ENCODE results near the gene TEAD1. TPM values are rescaled to one million over a fixed set of nuclear protein-coding genes. Genes with fewer than 3 reads are reported as not detected.
A peak's percentile ranks its signal among the peaks of the same experiment; 100 is the strongest.

TEAD1 gene
- total and polyA plus RNA-seq, 2 donors (not counting 3 experiments of a cell fraction or from before 2014, with no cell fraction given), result 15.3 to 49.0 TPM

DNA sequence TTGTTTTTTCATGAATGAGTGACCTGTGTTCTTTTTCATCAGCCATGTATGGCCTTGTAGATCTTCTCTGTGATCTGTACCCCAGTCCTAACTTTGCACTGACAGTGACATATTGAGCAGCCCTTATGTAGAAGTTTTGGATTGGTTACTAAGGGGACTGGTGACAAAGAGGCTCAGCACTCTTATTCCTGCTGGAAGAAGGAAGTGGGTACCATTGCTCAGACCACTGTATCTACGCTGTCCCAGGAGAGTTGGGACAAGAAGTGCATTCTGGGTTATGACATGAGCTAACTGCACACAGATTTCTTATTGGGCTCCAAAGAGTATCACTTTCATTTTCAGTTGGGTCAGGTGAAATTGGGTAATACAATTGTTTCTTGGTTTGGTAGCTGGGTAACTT lies 227.1 kb downstream of the TEAD1 start:
- no peaks in the 10 kb centered on the region for H3K79me2 ChIP-seq (ENCODE audit: control insufficient read depth, insufficient read depth, low read length)
- peaks cover 16% of the 10 kb centered on the region for H3K4me1 ChIP-seq (ENCODE audit: control insufficient read depth, extremely low read depth, insufficient read depth, low read length)
- intact Hi-C loops (cut with micrococcal nuclease) (no loop called here), dilution Hi-C loops (cut with MboI; ENCODE audit: extremely low pct_ligation_motif_present, low sequenced_read_pairs) (no loop called here)
- FAIRE-seq, result no peak
- DNase-seq (ENCODE audit: low read depth, low spot score), result no peak
- no peak overlapping the region for H2AFZ ChIP-seq (ENCODE audit: low read depth, low read length)
- no peaks in the 10 kb centered on the region for H4K20me1 ChIP-seq (replicated peaks; ENCODE audit: control insufficient read depth, extremely low read depth, insufficient read depth, low read length)
- H3K27me3 ChIP-seq (ENCODE audit: control insufficient read depth in 2 of 2, insufficient read depth in 2 of 2, low read length in 2 of 2), result no peaks in the 10 kb centered on the region
- peaks cover 2 to 6% of the 10 kb centered on the region in 2 experiments for H3K36me3 ChIP-seq (ENCODE audit: control insufficient read depth in 2 of 2, extremely low read depth in 1 of 2, insufficient read depth in 2 of 2, low read length in 2 of 2)
- no peak overlapping the region for H3K4me3 ChIP-seq (replicated peaks in 1 of 3; ENCODE audit: insufficient read depth in 1 of 3, low read depth in 1 of 3, low read length in 3 of 3)
- no peaks in the 10 kb centered on the region for H3K9me1 ChIP-seq (replicated peaks; ENCODE audit: control insufficient read depth, extremely low read depth, insufficient read depth, low read length)
- no peaks in the 10 kb centered on the region for H3K9me3 ChIP-seq (replicated peaks; ENCODE audit: control insufficient read depth, insufficient read depth, low read length)
- H3K9ac ChIP-seq (replicated peaks; ENCODE audit: extremely low read depth, insufficient read depth, low read length), result no peak overlapping the region
- ChIA-PET CTCF (interaction anchor here (1.6 to 5.4 kb wide), 2 partner anchors 13 to 570 kb away, joined by 4 to 30 read pairs; no protein-coding TSS in a partner anchor), POLR2A (no interaction called here)
- TF ChIP-seq, protein P1, sequence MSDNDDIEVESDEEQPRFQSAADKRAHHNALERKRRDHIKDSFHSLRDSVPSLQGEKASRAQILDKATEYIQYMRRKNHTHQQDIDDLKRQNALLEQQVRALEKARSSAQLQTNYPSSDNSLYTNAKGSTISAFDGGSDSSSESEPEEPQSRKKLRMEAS (IDR thresholded peaks at IDR 0.05; ENCODE audit: insufficient read depth, insufficient read length), result no peak
- TF ChIP-seq EZH2 (IDR thresholded peaks at IDR 0.05; ENCODE audit: borderline replicate concordance, low read depth, low read length, severe bottlenecking), result no peak
- TF ChIP-seq POLR2A (IDR thresholded peaks at IDR 0.05; ENCODE audit: low read depth, low read length), result no peak
- no peak for TF ChIP-seq MYC (IDR thresholded peaks at IDR 0.05; ENCODE audit: low read depth, low read length)
- H3K27ac ChIP-seq (ENCODE audit: insufficient read depth, low read depth, low read length), result no peak overlapping the region
- no TSS peak for BruUV-seq (replicated peaks)
- peak overlapping the region; percentile 10 for H3K4me2 ChIP-seq (ENCODE audit: insufficient read depth, low read length)

DNA sequence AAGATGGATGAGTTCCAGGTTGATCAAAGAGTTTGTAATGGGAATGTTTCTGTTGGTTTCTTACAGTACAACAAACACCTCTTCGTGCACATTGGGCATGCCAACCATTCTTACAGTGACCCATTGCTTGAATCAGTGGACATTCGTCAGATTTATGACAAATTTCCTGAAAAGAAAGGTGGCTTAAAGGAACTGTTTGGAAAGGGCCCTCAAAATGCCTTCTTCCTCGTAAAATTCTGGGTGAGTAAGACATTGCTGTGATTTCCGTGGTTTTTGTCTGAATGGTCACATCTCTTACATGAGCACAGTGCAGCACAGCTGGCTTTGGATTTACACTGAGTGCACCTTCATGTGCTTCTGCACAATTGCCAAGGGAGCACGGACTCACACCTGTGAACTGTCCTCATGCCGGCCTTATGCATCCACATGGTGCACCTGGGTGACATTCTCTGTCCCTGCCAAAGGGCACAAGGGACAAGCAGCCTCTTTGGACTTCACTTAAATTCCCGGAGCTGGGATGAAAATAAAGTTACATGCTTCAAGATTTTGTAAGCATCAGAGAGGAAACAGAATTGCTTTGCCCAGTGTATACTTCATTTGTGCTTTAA lies 227.8 kb downstream of the TEAD1 start:
- no peak overlapping the region for H3K9ac ChIP-seq (replicated peaks; ENCODE audit: extremely low read depth, insufficient read depth, low read length)
- H3K9me1 ChIP-seq (replicated peaks; ENCODE audit: control insufficient read depth, extremely low read depth, insufficient read depth, low read length), result no peaks in the 10 kb centered on the region
- no peak overlapping the region for H2AFZ ChIP-seq (ENCODE audit: low read depth, low read length)
- POLR2A ChIA-PET, result no interaction called here
- TF ChIP-seq JUN (IDR thresholded peaks at IDR 0.05; ENCODE audit: borderline replicate concordance, insufficient read depth, insufficient read length, low read depth), result no peak
- TF ChIP-seq, protein P1 (IDR thresholded peaks at IDR 0.05; ENCODE audit: insufficient read depth, insufficient read length), result no peak
- TF ChIP-seq, protein P2, sequence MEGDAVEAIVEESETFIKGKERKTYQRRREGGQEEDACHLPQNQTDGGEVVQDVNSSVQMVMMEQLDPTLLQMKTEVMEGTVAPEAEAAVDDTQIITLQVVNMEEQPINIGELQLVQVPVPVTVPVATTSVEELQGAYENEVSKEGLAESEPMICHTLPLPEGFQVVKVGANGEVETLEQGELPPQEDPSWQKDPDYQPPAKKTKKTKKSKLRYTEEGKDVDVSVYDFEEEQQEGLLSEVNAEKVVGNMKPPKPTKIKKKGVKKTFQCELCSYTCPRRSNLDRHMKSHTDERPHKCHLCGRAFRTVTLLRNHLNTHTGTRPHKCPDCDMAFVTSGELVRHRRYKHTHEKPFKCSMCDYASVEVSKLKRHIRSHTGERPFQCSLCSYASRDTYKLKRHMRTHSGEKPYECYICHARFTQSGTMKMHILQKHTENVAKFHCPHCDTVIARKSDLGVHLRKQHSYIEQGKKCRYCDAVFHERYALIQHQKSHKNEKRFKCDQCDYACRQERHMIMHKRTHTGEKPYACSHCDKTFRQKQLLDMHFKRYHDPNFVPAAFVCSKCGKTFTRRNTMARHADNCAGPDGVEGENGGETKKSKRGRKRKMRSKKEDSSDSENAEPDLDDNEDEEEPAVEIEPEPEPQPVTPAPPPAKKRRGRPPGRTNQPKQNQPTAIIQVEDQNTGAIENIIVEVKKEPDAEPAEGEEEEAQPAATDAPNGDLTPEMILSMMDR (IDR thresholded peaks at IDR 0.05; ENCODE audit: extremely low read depth in 1 of 2, insufficient read depth in 1 of 2, low read depth in 1 of 2, low read length in 2 of 2), result no peak
- no peak for TF ChIP-seq POLR2AphosphoS5 (IDR thresholded peaks at IDR 0.05; ENCODE audit: insufficient read depth, low read depth, low read length)
- no peak for TF ChIP-seq FOS (IDR thresholded peaks at IDR 0.05; ENCODE audit: borderline replicate concordance, insufficient read depth, low read length)
- no peak for TF ChIP-seq POLR2A (IDR thresholded peaks at IDR 0.05; ENCODE audit: low read depth, low read length)
- no peak for DNase-seq (ENCODE audit: low read depth, low spot score)
- intact Hi-C loops (cut with micrococcal nuclease), result no loop called here
- peaks cover 2 to 6% of the 10 kb centered on the region in 2 experiments for H3K36me3 ChIP-seq (ENCODE audit: control insufficient read depth in 2 of 2, extremely low read depth in 1 of 2, insufficient read depth in 2 of 2, low read length in 2 of 2)
- no peak overlapping the region for H3K4me2 ChIP-seq (ENCODE audit: insufficient read depth, low read length)
- no peaks in the 10 kb centered on the region for H3K27me3 ChIP-seq (ENCODE audit: control insufficient read depth in 2 of 2, insufficient read depth in 2 of 2, low read length in 2 of 2)
- no peaks in the 10 kb centered on the region for H4K20me1 ChIP-seq (replicated peaks; ENCODE audit: control insufficient read depth, extremely low read depth, insufficient read depth, low read length)
- CTCF ChIA-PET, result interaction anchor here (0.9 to 5.4 kb wide), 5 partner anchors 12 to 571 kb away, joined by 3 to 30 read pairs (median 4); no protein-coding TSS in a partner anchor
- BruUV-seq (replicated peaks), result no TSS peak
- peaks cover 19% of the 10 kb centered on the region for H3K4me1 ChIP-seq (ENCODE audit: control insufficient read depth, extremely low read depth, insufficient read depth, low read length)
- no peak overlapping the region for H3K4me3 ChIP-seq (replicated peaks in 1 of 3; ENCODE audit: insufficient read depth in 1 of 3, low read depth in 1 of 3, low read length in 3 of 3)
- no peak overlapping the region for H3K27ac ChIP-seq (ENCODE audit: insufficient read depth, low read depth, low read length)
- H3K79me2 ChIP-seq (ENCODE audit: control insufficient read depth, insufficient read depth, low read length), result no peaks in the 10 kb centered on the region
- FAIRE-seq, result no peak
- dilution Hi-C loops (cut with MboI; ENCODE audit: extremely low pct_ligation_motif_present, low sequenced_read_pairs), result no loop called here
- no peaks in the 10 kb centered on the region for H3K9me3 ChIP-seq (replicated peaks; ENCODE audit: control insufficient read depth, insufficient read depth, low read length)
